HEK293T (cell line): ENCODE results near the gene ANO10.

Experiments used
- CTCF ChIA-PET: fragments of 350-600 bp; formaldehyde crosslinking; extraction: SDS; loops from one replicate; lab custom pipeline; 2021; ENCODE audit warnings: antibody characterized with exemption, inconsistent platforms; lab: Yijun Ruan, JAX
- POLR2A ChIA-PET: fragments of 350-600 bp; formaldehyde crosslinking; extraction: SDS; loops from one replicate; lab custom pipeline; 2020; ENCODE audit warnings: antibody characterized with exemption, inconsistent platforms; lab: Yijun Ruan, JAX
- DNase-seq: peaks from one replicate; pipeline ENCODE4 v3.0.0; 2012; ENCODE audit warnings: mixed read lengths; ENCODE audit errors: extremely low spot score
- ARNT ChIP-seq: fragments of 450-650 bp; IDR thresholded peaks from 2 replicates; pipeline ENCODE4 v1.6.1; 2017; ENCODE audit warnings: mild to moderate bottlenecking
- BHLHE40 ChIP-seq: fragments of 450-650 bp; IDR thresholded peaks from 2 replicates; pipeline ENCODE4 v1.6.1; 2016; ENCODE audit warnings: mild to moderate bottlenecking, moderate library complexity, borderline replicate concordance
- CTBP1 ChIP-seq: fragments of 450-650 bp; IDR thresholded peaks from 2 replicates; pipeline ENCODE4 v1.6.1; 2016; ENCODE audit warnings: borderline replicate concordance
- ELF4 ChIP-seq: fragments of 450-650 bp; IDR thresholded peaks from 2 replicates; pipeline ENCODE4 v1.6.1; 2017; ENCODE audit warnings: antibody characterized with exemption
- FOXA1 ChIP-seq: fragments of 450-650 bp; IDR thresholded peaks from 2 replicates; pipeline ENCODE4 v1.6.1; 2016; ENCODE audit warnings: mild to moderate bottlenecking
- FOXK2 ChIP-seq: fragments of 450-650 bp; IDR thresholded peaks from 2 replicates; pipeline ENCODE4 v1.6.1; 2016; ENCODE audit warnings: mild to moderate bottlenecking
- FOXM1 ChIP-seq: fragments of 450-650 bp; IDR thresholded peaks from 2 replicates; pipeline ENCODE4 v1.6.1; 2017; ENCODE audit warnings: mild to moderate bottlenecking, borderline replicate concordance
- HDGF ChIP-seq: fragments of 450-650 bp; IDR thresholded peaks from 2 replicates; pipeline ENCODE4 v1.6.1; 2017; ENCODE audit warnings: antibody characterized with exemption, borderline replicate concordance
- L3MBTL2 ChIP-seq: fragments of 450-650 bp; conservative IDR thresholded peaks from 2 replicates; pipeline ENCODE4 v1.6.1; 2016; ENCODE audit warnings: mild to moderate bottlenecking
- LEF1 ChIP-seq: fragments of 450-650 bp; IDR thresholded peaks from 2 replicates; pipeline ENCODE4 v1.6.1; 2017; ENCODE audit warnings: mild to moderate bottlenecking, borderline replicate concordance
- NFRKB ChIP-seq: fragments of 450-650 bp; IDR thresholded peaks from 2 replicates; pipeline ENCODE4 v1.6.1; 2016; ENCODE audit warnings: mild to moderate bottlenecking, moderate library complexity
- PKNOX1 ChIP-seq: fragments of 450-650 bp; IDR thresholded peaks from 2 replicates; pipeline ENCODE4 v1.6.1; 2016
- SP1 ChIP-seq: fragments of 450-650 bp; IDR thresholded peaks from 2 replicates; pipeline ENCODE4 v1.6.1; 2017
- SUZ12 ChIP-seq: fragments of 450-650 bp; IDR thresholded peaks from 2 replicates; pipeline ENCODE4 v1.6.1; 2016; ENCODE audit warnings: mild to moderate bottlenecking
- TARDBP ChIP-seq: fragments of 450-650 bp; IDR thresholded peaks from 2 replicates; pipeline ENCODE4 v1.6.1; 2016
- ZNF384 ChIP-seq: fragments of 450-650 bp; IDR thresholded peaks from 2 replicates; pipeline ENCODE4 v1.6.1; 2016

Gene ANO10

GRCh38 chr3:43369404-43370292, 252.2 kb downstream of the ANO10 start:
- TF ChIP-seq SUZ12, result no peak
- no peak for TF ChIP-seq FOXA1
- ChIA-PET CTCF (no interaction called here), POLR2A (no interaction called here)

GRCh38 chr3:43366885-43367284, 254.9 kb downstream of the ANO10 start:
- no peak for TF ChIP-seq LEF1
- TF ChIP-seq NFRKB, result no peak
- TF ChIP-seq TARDBP, result no peak
- TF ChIP-seq ZNF384, result no peak
- TF ChIP-seq FOXK2, result no peak
- TF ChIP-seq CTBP1, result no peak
- no peak for TF ChIP-seq HDGF
- TF ChIP-seq BHLHE40, result no peak
- TF ChIP-seq FOXM1, result no peak
- no peak for TF ChIP-seq ARNT
- no peak for TF ChIP-seq L3MBTL2
- TF ChIP-seq FOXA1, result no peak
- TF ChIP-seq SP1, result no peak
- no peak for TF ChIP-seq PKNOX1
- no peak for TF ChIP-seq ELF4
- TF ChIP-seq SUZ12, result no peak
- ChIA-PET POLR2A (interaction anchor here (0.6 kb wide), 1 partner anchor 566 kb away, joined by 3 read pairs; no protein-coding TSS in a partner anchor), CTCF (no interaction called here)
- DNase-seq, result no peak

More at GRCh38 chr3:43369404-43370292, 252.2 kb downstream of the ANO10 start:
- no peak for DNase-seq

GRCh38 chr3:43366481-43366880, 255.3 kb downstream of the ANO10 start:
- POLR2A ChIA-PET, result interaction anchor here (0.6 kb wide), 1 partner anchor 566 kb away, joined by 3 read pairs; no protein-coding TSS in a partner anchor
- CTCF ChIA-PET, result no interaction called here
- DNase-seq, result no peak
- TF ChIP-seq FOXM1, result no peak
- TF ChIP-seq SUZ12, result no peak
- no peak for TF ChIP-seq FOXA1
- TF ChIP-seq TARDBP, result no peak
- TF ChIP-seq CTBP1, result no peak

GRCh38 chr3:43365601-43366305, 256.1 kb downstream of the ANO10 start:
- POLR2A ChIA-PET, result no interaction called here
- TF ChIP-seq SUZ12 (no peak), ELF4 (no peak), FOXM1 (no peak), PKNOX1 (no peak), ZNF384 (no peak), FOXA1 (no peak), BHLHE40 (no peak), SP1 (no peak), TARDBP (no peak), LEF1 (no peak), HDGF (no peak), NFRKB (no peak), FOXK2 (no peak), ARNT (no peak)
- CTCF ChIA-PET, result no interaction called here
- no peak for DNase-seq

GRCh38 chr3:43364926-43365325, 256.9 kb downstream of the ANO10 start:
- DNase-seq, result no peak
- POLR2A ChIA-PET, result no interaction called here
- TF ChIP-seq HDGF, result no peak
- no peak for TF ChIP-seq FOXM1
- TF ChIP-seq BHLHE40, result no peak
- TF ChIP-seq SUZ12, result no peak
- no peak for TF ChIP-seq ARNT
- no peak for TF ChIP-seq PKNOX1
- TF ChIP-seq TARDBP, result no peak
- no peak for TF ChIP-seq LEF1
- TF ChIP-seq SP1, result no peak
- no peak for TF ChIP-seq FOXA1
- no peak for TF ChIP-seq L3MBTL2
- TF ChIP-seq NFRKB, result no peak
- no peak for TF ChIP-seq CTBP1
- no peak for TF ChIP-seq FOXK2
- TF ChIP-seq ZNF384, result no peak
- TF ChIP-seq ELF4, result no peak
- CTCF ChIA-PET, result no interaction called here

- ChIA-PET POLR2A (no interaction called here), CTCF (no interaction called here)
- no peak for TF ChIP-seq ZNF384
- no peak for TF ChIP-seq HDGF
- no peak for TF ChIP-seq FOXA1
- TF ChIP-seq ARNT, result no peak
- no peak for TF ChIP-seq ELF4
- no peak for TF ChIP-seq CTBP1
- no peak for TF ChIP-seq NFRKB
- TF ChIP-seq BHLHE40, result no peak
- TF ChIP-seq L3MBTL2, result no peak
- DNase-seq, result no peak
Measured at GRCh38 chr3:43364494-43364893, 257.3 kb downstream of the ANO10 start.
